ENCODE results near the gene SLC16A10.
A peak's percentile ranks its signal among the peaks of the same experiment; 100 is the strongest.
"Not testable (repeated sequence)": the region's sequence is repeated elsewhere in the genome, so short reads cannot be mapped to it uniquely, and the experiment has no call there.

The SLC16A10 gene

GRCh38 chr6:111254004-111254778 lies 166.9 kb downstream of the SLC16A10 start:
- H3K27ac ChIP-seq (ENCODE audit: low read depth, low read length): peak overlapping the region; percentile 95
- peaks cover 7% of the 10 kb centered on the region; the same call in 1 of the 2 replicates for H3K27me3 ChIP-seq (ENCODE audit: insufficient read depth, low read length)
- H3K4me1 ChIP-seq (ENCODE audit: insufficient read depth, low read length): peaks cover 43% of the 10 kb centered on the region
- peak overlapping the region; percentile 51 for H3K9ac ChIP-seq (ENCODE audit: low read depth, low read length)
- H3K4me3 ChIP-seq (ENCODE audit: low read length): peak overlapping the region; percentile 33
- whole genome bisulfite sequencing: 21% methylated on average over 9 of the region's 9 CpGs
- no peaks in the 10 kb centered on the region for H3K9me3 ChIP-seq (ENCODE audit: insufficient read depth, low read depth, low read length)
- no peaks in the 10 kb centered on the region for H3K36me3 ChIP-seq (ENCODE audit: insufficient read depth, low read length)

- H3K9ac ChIP-seq (ENCODE audit: low read depth, low read length): peak overlapping the region; percentile 51
- H3K36me3 ChIP-seq (ENCODE audit: insufficient read depth, low read length): no peaks in the 10 kb centered on the region
- H3K4me1 ChIP-seq (ENCODE audit: insufficient read depth, low read length): peaks cover 43% of the 10 kb centered on the region
- H3K4me3 ChIP-seq (ENCODE audit: low read length): peak overlapping the region; percentile 33
- peaks cover 7% of the 10 kb centered on the region; the same call in 1 of the 2 replicates for H3K27me3 ChIP-seq (ENCODE audit: insufficient read depth, low read length)
- H3K9me3 ChIP-seq (ENCODE audit: insufficient read depth, low read depth, low read length): no peaks in the 10 kb centered on the region
- H3K27ac ChIP-seq (ENCODE audit: low read depth, low read length): peak overlapping the region; percentile 95
- 24% methylated on average over 6 of the region's 6 CpGs for WGBS
Measured at GRCh38 chr6:111254779-111255166, 167.5 kb downstream of the SLC16A10 start.

DNA sequence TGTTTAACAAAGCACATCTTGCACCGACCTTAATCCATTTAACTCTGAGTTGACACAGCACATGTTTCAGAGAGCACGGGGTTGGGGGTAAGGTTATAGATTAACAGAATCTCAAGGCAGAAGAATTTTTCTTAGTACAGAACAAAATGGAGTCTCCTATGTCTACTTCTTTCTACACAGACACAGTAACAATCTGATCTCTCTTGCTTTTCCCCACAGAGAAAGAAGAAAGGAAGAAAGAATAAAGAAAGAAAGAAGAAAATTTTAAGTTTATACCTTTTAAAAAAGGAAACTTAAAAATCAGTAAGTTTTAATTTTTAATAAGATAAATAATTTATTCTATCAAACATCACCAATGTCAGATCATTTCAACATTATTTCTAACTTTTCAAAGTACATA lies 168.5 kb downstream of the SLC16A10 start:
- not testable (repeated sequence) for H3K36me3 ChIP-seq (ENCODE audit: insufficient read depth, low read length); H3K27me3 ChIP-seq (ENCODE audit: insufficient read depth, low read length); H3K9me3 ChIP-seq (ENCODE audit: insufficient read depth, low read depth, low read length); H3K4me3 ChIP-seq (ENCODE audit: low read length); H3K9ac ChIP-seq (ENCODE audit: low read depth, low read length)
- peak overlapping the region; percentile 95; the same call in 1 of the 2 replicates for H3K27ac ChIP-seq (ENCODE audit: low read depth, low read length)
- peaks cover 43% of the 10 kb centered on the region for H3K4me1 ChIP-seq (ENCODE audit: insufficient read depth, low read length)
- WGBS: no CpG with 5 or more reads among the region's 2 CpGs

GRCh38 chr6:111256646-111257045 lies 169.3 kb downstream of the SLC16A10 start:
- no peaks in the 10 kb centered on the region for H3K36me3 ChIP-seq (ENCODE audit: insufficient read depth, low read length)
- H3K9me3 ChIP-seq (ENCODE audit: insufficient read depth, low read depth, low read length): no peaks in the 10 kb centered on the region
- no peak overlapping the region for H3K4me3 ChIP-seq (ENCODE audit: low read length)
- peaks cover 7% of the 10 kb centered on the region; the same call in 1 of the 2 replicates for H3K27me3 ChIP-seq (ENCODE audit: insufficient read depth, low read length)
- no peak overlapping the region for H3K27ac ChIP-seq (ENCODE audit: low read depth, low read length)
- H3K4me1 ChIP-seq (ENCODE audit: insufficient read depth, low read length): peaks cover 43% of the 10 kb centered on the region
- H3K9ac ChIP-seq (ENCODE audit: low read depth, low read length): no peak overlapping the region

GRCh38 chr6:111258010-111258409 lies 170.7 kb downstream of the SLC16A10 start:
- Histone ChIP-seq H3K9ac (ENCODE audit: low read depth, low read length) (no peak overlapping the region), H3K36me3 (ENCODE audit: insufficient read depth, low read length) (no peaks in the 10 kb centered on the region), H3K27ac (ENCODE audit: low read depth, low read length) (no peak overlapping the region), H3K9me3 (ENCODE audit: insufficient read depth, low read depth, low read length) (no peaks in the 10 kb centered on the region), H3K4me3 (ENCODE audit: low read length) (no peak overlapping the region), H3K4me1 (ENCODE audit: insufficient read depth, low read length) (peaks cover 37% of the 10 kb centered on the region), H3K27me3 (ENCODE audit: insufficient read depth, low read length) (peaks cover 6% of the 10 kb centered on the region; the same call in 1 of the 2 replicates)
- WGBS: 97% methylated on average over 11 of the region's 13 CpGs

DNA sequence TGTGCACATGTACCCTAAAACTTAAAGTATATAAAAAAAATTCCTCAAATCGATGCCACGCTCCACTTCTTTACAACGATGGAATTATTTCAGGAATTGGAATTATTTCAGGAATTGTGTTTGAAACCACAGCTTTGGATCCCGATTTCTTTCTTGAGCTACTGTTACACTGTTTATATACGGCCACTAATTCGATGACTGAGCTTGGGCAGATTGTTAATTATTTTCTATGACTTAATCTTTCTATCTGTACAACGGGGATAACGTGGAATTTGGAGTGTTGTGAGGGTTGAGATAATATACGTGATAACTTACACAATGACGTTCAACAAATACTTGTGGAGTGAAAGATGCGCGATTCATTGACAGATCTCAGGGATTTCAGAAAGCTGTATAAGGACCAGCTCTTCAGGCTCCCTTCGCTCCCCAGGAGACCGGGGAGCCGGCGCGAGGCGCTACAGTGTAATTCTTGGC lies 171.3 kb downstream of the SLC16A10 start:
- 43% methylated on average over 18 of the region's 18 CpGs for WGBS
- H3K9ac ChIP-seq (ENCODE audit: low read depth, low read length): peak overlapping the region; percentile 30; the same call in 1 of the 2 replicates

DNA sequence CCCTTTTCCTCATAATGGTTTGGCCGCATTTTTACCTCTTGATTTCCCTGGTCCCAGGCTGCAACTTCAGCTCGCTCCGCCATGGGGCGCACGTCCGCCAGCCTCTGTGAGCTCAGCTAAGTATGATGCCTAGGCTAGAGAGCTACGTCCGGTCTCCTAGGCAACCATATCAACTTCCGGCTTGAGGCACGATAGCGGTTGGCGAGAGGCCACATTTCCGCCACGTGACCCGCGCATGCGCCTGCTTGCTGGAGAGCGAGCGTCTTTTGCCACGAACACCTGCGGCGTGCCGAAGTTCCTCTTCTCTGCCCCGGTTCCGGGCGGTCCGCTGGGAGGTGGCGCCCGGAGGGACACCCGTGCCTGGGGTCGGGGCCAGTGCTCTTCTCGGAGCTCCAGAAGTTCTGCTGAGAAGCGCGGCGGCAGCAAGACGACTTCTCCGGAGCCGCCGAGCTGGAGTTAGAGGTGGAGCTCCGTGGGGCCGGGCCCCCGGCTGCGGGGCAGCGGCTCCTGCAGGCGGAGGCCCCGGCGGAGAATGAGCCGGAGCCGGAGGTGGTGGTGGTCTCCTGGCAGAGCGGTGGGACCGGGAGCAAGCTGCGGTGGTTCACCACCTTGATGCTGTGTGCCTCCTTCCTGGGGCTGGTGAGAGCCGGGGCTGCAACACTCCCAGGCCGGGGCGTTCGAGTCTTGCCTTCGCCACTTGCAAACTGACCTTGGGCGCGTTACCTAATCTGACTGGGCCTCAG lies 172.0 kb downstream of the SLC16A10 start:
- WGBS: 2% methylated on average over 59 of the region's 59 CpGs
- Histone ChIP-seq H3K9me3 (ENCODE audit: insufficient read depth, low read depth, low read length) (no peaks in the 10 kb centered on the region), H3K4me1 (ENCODE audit: insufficient read depth, low read length) (peaks cover 25% of the 10 kb centered on the region), H3K27me3 (ENCODE audit: insufficient read depth, low read length) (no peaks in the 10 kb centered on the region; the same call in 1 of the 2 replicates), H3K27ac (ENCODE audit: low read depth, low read length) (peak overlapping the region; percentile 67; the same call in 1 of the 2 replicates), H3K4me3 (ENCODE audit: low read length) (peak overlapping the region; percentile 71), H3K36me3 (ENCODE audit: insufficient read depth, low read length) (peaks cover 7% of the 10 kb centered on the region), H3K9ac (ENCODE audit: low read depth, low read length) (peak overlapping the region; percentile 70)

More for the DNA sequence above, 171.3 kb downstream of the SLC16A10 start:
- H3K4me1 ChIP-seq (ENCODE audit: insufficient read depth, low read length): peaks cover 31% of the 10 kb centered on the region
- peaks cover 1% of the 10 kb centered on the region for H3K36me3 ChIP-seq (ENCODE audit: insufficient read depth, low read length)
- H3K4me3 ChIP-seq (ENCODE audit: low read length): peak overlapping the region; percentile 34
- no peaks in the 10 kb centered on the region for H3K9me3 ChIP-seq (ENCODE audit: insufficient read depth, low read depth, low read length)
- H3K27me3 ChIP-seq (ENCODE audit: insufficient read depth, low read length): no peaks in the 10 kb centered on the region; the same call in 1 of the 2 replicates
- no peak overlapping the region for H3K27ac ChIP-seq (ENCODE audit: low read depth, low read length)

DNA sequence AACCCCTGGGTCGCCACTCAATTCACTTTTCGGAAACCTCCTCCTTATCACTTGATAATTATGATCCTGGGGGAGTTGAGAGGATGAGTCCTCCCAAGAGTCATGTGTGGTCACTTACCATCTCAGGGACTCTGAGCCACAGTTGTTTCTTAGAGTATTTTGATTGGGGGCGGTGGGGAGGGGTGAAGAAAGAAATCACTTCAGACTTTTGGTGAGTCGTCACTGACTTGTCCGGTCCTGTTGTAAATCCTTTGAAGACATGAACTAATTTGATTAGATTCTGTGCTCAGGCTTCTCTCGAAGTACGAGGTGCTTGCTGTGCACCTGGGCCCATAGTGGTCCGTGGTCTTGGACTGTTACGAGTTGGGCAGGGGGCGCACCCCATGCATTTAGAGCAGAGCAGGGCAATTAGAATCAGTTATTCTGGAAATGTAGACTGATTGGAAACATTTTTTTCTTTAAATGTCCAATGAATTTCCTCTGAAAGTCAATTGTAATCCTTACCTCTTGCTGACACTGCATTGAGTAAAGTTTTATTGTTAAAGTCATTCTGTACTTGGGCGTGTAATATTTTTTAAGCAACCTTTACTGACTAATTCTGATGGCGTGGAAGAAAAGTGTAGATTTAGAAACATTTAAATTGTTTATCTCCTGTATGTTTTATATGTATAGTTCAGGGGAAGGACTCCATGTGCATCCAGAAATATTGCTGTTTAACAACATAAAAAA lies 173.4 kb downstream of the SLC16A10 start:
- Histone ChIP-seq H3K27ac (ENCODE audit: low read depth, low read length) (no peak overlapping the region), H3K4me3 (ENCODE audit: low read length) (0 out of 2 replicates have a peak overlapping the region, but pooled peaks have one; percentile 71), H3K4me1 (ENCODE audit: insufficient read depth, low read length) (peaks cover 17% of the 10 kb centered on the region), H3K27me3 (ENCODE audit: insufficient read depth, low read length) (no peaks in the 10 kb centered on the region), H3K9me3 (ENCODE audit: insufficient read depth, low read depth, low read length) (no peaks in the 10 kb centered on the region), H3K36me3 (ENCODE audit: insufficient read depth, low read length) (peaks cover 20% of the 10 kb centered on the region), H3K9ac (ENCODE audit: low read depth, low read length) (no peak overlapping the region)
- 94% methylated on average over 11 of the region's 12 CpGs for WGBS

GRCh38 chr6:111263837-111264236 lies 176.5 kb downstream of the SLC16A10 start:
- H3K4me1 ChIP-seq (ENCODE audit: insufficient read depth, low read length): peaks cover under 1% of the 10 kb centered on the region
- no peak overlapping the region for H3K9ac ChIP-seq (ENCODE audit: low read depth, low read length)
- H3K36me3 ChIP-seq (ENCODE audit: insufficient read depth, low read length): peaks cover 49% of the 10 kb centered on the region
- no peak overlapping the region for H3K27ac ChIP-seq (ENCODE audit: low read depth, low read length)
- WGBS: 97% methylated on average over 4 of the region's 4 CpGs
- no peaks in the 10 kb centered on the region for H3K9me3 ChIP-seq (ENCODE audit: insufficient read depth, low read depth, low read length)
- no peak overlapping the region for H3K4me3 ChIP-seq (ENCODE audit: low read length)
- no peaks in the 10 kb centered on the region for H3K27me3 ChIP-seq (ENCODE audit: insufficient read depth, low read length)

GRCh38 chr6:111265842-111266241 lies 178.5 kb downstream of the SLC16A10 start:
- peaks cover 61% of the 10 kb centered on the region for H3K36me3 ChIP-seq (ENCODE audit: insufficient read depth, low read length)
- H3K27me3 ChIP-seq (ENCODE audit: insufficient read depth, low read length): no peaks in the 10 kb centered on the region
- H3K4me3 ChIP-seq (ENCODE audit: low read length): no peak overlapping the region
- H3K4me1 ChIP-seq (ENCODE audit: insufficient read depth, low read length): no peaks in the 10 kb centered on the region
- WGBS: 98% methylated on average over 6 of the region's 6 CpGs
- H3K27ac ChIP-seq (ENCODE audit: low read depth, low read length): no peak overlapping the region
- no peak overlapping the region for H3K9ac ChIP-seq (ENCODE audit: low read depth, low read length)
- H3K9me3 ChIP-seq (ENCODE audit: insufficient read depth, low read depth, low read length): no peaks in the 10 kb centered on the region
